OCI-LY1 (cell line): ENCODE data around the gene KDM2A.

Experiments
- H2AFZ ChIP-seq: fragments of 200-600 bp; sonication (generic), shearing (Covaris generic); 2 replicates; pipeline ENCODE4 v1.6.0; 2014; ENCODE audit warnings: antibody characterized with exemption, mild to moderate bottlenecking, low read length
- H3F3A ChIP-seq: fragments of 200-600 bp; sonication (generic), shearing (Covaris generic); 2 replicates; pipeline ENCODE4 v1.6.0; 2014; ENCODE audit warnings: mild to moderate bottlenecking, antibody characterized with exemption, low read length, moderate library complexity; ENCODE audit not compliant: insufficient read depth
- H3K27ac ChIP-seq: fragments of 200-600 bp; sonication (generic); 2 replicates; pipeline ENCODE4 v1.5.1; 2014; ENCODE audit warnings: low read length, mixed run types, mild to moderate bottlenecking, low read depth; ENCODE audit not compliant: poor library complexity, severe bottlenecking
- H3K27me3 ChIP-seq: fragments of 200-600 bp; sonication (generic); 2 replicates; pipeline ENCODE4 v1.6.0; 2014; ENCODE audit warnings: antibody characterized with exemption, mild to moderate bottlenecking, low read length, moderate library complexity; ENCODE audit not compliant: insufficient read depth
- H3K36me3 ChIP-seq: fragments of 200-600 bp; sonication (generic); 2 replicates; pipeline ENCODE4 v1.6.1; 2014; ENCODE audit warnings: mild to moderate bottlenecking, antibody characterized with exemption, low read length, moderate library complexity, mixed read lengths; ENCODE audit not compliant: insufficient read depth
- H3K4me1 ChIP-seq: fragments of 200-600 bp; sonication (generic); 2 replicates; pipeline ENCODE4 v1.5.1; 2014; ENCODE audit warnings: mild to moderate bottlenecking, low read length, moderate library complexity; ENCODE audit not compliant: insufficient read depth, severe bottlenecking
- H3K4me2 ChIP-seq: fragments of 200-600 bp; sonication (generic), shearing (Covaris generic); 2 replicates; pipeline ENCODE4 v1.6.1; 2014; ENCODE audit warnings: low read length
- H3K4me3 ChIP-seq: fragments of 200-600 bp; sonication (generic); 2 replicates; pipeline ENCODE4 v1.5.1; 2014; ENCODE audit warnings: low read length, low read depth, mild to moderate bottlenecking, mixed read lengths; ENCODE audit not compliant: poor library complexity, severe bottlenecking
- H3K79me2 ChIP-seq: fragments of 200-600 bp; shearing (Covaris generic); 2 replicates; pipeline ENCODE4 v1.6.1; 2016; ENCODE audit warnings: mixed run types, low read length, mixed read lengths; ENCODE audit not compliant: insufficient read depth
- H3K9ac ChIP-seq: fragments of 200-600 bp; sonication (generic), shearing (Covaris generic); 2 replicates; pipeline ENCODE4 v1.6.1; 2014; ENCODE audit warnings: mild to moderate bottlenecking, low read length, mixed read lengths
- H3K9me2 ChIP-seq: fragments of 200-600 bp; sonication (generic), shearing (Covaris generic); 2 replicates; pipeline ENCODE4 v1.6.1; 2014; ENCODE audit warnings: low read depth, mild to moderate bottlenecking, low read length, mixed read lengths
- H3K9me3 ChIP-seq: fragments of 200-600 bp; shearing (Covaris generic); 2 replicates; pipeline ENCODE4 v1.6.1; 2014; ENCODE audit warnings: low read length, mixed read lengths
- H4K20me1 ChIP-seq: fragments of 200-600 bp; sonication (generic), shearing (Covaris generic); 2 replicates; pipeline ENCODE4 v1.6.0; 2016; ENCODE audit warnings: mild to moderate bottlenecking, low read length; ENCODE audit not compliant: insufficient read depth
- EZH2 ChIP-seq: fragments of 200-600 bp; sonication (generic), shearing (Covaris generic); IDR thresholded peaks from 2 replicates; pipeline ENCODE4 v1.8.0; 2017; ENCODE audit warnings: borderline replicate concordance, mixed run types, mild to moderate bottlenecking, antibody characterized with exemption, low read length, moderate library complexity, mixed read lengths
- TF ChIP-seq, protein P1 (sequence below): fragments of 200-600 bp; sonication (generic), shearing (Covaris generic); IDR thresholded peaks from 2 replicates; pipeline ENCODE4 v1.5.1; 2017; ENCODE audit warnings: mild to moderate bottlenecking, antibody characterized with exemption, low read length, moderate library complexity, mixed read lengths

KDM2A gene

DNA sequence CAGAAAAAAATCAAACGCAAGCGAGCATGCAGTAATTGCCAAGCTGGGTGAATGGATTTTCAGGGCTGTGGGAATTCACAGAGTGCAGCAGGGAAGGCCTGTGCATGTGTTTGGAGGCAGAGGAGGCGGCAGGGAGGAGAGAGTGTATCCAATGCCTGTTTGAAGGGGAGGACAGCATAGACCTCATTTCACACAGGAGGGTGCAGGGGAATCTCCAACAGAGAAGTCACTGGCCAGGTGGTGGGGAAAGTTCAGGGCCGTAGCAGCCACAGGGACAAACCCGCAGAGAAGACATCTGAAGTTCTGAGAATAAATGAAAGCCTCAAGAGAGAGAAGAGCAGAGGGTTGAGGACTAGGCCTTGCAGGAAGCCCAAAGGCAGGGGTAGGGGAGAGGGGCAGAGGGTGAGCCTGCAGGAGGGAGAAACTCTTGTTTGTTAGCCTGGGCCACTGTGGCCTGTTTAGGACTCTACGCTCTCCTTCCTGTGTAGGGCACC is 19.2 kb upstream of the KDM2A start:
- no peak overlapping the region for H3K4me2 ChIP-seq
- no peak overlapping the region for H2AFZ ChIP-seq

DNA sequence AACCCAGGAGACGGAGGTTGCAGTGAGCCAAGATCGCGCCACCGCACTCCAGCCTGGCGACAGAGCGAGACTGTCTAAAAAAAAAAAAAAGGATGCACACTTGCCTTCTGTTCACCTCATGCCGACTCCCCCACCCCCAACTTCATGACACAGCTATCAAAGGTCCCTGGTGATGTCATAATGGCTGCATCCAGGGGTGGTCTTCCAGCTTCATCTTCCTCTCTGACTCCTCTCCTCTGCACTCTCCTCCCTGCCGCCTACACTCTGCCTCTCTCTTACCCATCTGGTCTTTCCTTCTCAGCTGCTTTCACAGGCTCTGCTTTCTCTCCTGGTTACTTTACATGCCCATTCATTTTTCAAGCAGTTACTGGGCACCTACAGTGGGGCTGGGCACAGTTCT is 16.4 kb upstream of the KDM2A start:
- no peaks in the 10 kb centered on the region for H3K27me3 ChIP-seq
- H3K4me3 ChIP-seq: no peak overlapping the region
- no peaks in the 10 kb centered on the region for H3K36me3 ChIP-seq
- no peak overlapping the region for H3K27ac ChIP-seq
- no peaks in the 10 kb centered on the region for H3K9me2 ChIP-seq
- TF ChIP-seq, protein P1, sequence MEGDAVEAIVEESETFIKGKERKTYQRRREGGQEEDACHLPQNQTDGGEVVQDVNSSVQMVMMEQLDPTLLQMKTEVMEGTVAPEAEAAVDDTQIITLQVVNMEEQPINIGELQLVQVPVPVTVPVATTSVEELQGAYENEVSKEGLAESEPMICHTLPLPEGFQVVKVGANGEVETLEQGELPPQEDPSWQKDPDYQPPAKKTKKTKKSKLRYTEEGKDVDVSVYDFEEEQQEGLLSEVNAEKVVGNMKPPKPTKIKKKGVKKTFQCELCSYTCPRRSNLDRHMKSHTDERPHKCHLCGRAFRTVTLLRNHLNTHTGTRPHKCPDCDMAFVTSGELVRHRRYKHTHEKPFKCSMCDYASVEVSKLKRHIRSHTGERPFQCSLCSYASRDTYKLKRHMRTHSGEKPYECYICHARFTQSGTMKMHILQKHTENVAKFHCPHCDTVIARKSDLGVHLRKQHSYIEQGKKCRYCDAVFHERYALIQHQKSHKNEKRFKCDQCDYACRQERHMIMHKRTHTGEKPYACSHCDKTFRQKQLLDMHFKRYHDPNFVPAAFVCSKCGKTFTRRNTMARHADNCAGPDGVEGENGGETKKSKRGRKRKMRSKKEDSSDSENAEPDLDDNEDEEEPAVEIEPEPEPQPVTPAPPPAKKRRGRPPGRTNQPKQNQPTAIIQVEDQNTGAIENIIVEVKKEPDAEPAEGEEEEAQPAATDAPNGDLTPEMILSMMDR: no peak
- no peak for TF ChIP-seq EZH2
- no peak overlapping the region for H3K4me2 ChIP-seq
- H4K20me1 ChIP-seq: no peaks in the 10 kb centered on the region
- H2AFZ ChIP-seq: no peak overlapping the region
- no peaks in the 10 kb centered on the region for H3F3A ChIP-seq
- no peaks in the 10 kb centered on the region for H3K9me3 ChIP-seq
- H3K79me2 ChIP-seq: no peaks in the 10 kb centered on the region
- H3K9ac ChIP-seq: no peak overlapping the region
- H3K4me1 ChIP-seq: peaks cover 16% of the 10 kb centered on the region

More for the DNA sequence above, 19.2 kb upstream of the KDM2A start:
- Histone ChIP-seq H3K4me1 (peaks cover 16% of the 10 kb centered on the region), H3K27ac (no peak overlapping the region), H3F3A (no peaks in the 10 kb centered on the region), H3K9me2 (no peaks in the 10 kb centered on the region), H3K36me3 (no peaks in the 10 kb centered on the region), H3K27me3 (no peaks in the 10 kb centered on the region), H4K20me1 (no peaks in the 10 kb centered on the region), H3K9me3 (no peaks in the 10 kb centered on the region), H3K79me2 (no peaks in the 10 kb centered on the region), H3K4me3 (no peak overlapping the region), H3K9ac (no peak overlapping the region)
- TF ChIP-seq, protein P1: no peak
- no peak for TF ChIP-seq EZH2

DNA sequence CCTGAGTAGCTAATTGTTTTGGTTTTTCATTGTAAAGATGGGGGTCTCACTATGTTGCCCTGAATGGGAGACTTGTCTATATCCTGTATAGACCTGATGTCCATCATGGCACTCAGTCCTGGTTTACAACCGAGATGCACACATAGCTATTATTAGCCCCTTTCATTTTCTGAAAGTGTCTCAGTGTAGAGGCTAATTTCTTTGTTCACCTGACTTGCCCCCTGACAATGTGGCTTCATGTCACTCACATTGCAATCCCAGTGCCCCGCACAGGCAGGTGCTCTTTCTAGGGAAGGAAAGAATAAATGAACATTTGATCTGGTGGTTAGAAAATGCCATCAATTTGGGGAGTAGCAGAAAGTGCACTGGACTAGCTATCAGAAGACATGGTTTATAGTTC is 13.1 kb upstream of the KDM2A start:
- Histone ChIP-seq H3K36me3 (no peaks in the 10 kb centered on the region), H3K79me2 (no peaks in the 10 kb centered on the region), H3K27ac (no peak overlapping the region), H3K9me3 (no peaks in the 10 kb centered on the region), H3K9ac (no peak overlapping the region), H3K4me3 (no peak overlapping the region), H3K4me1 (peaks cover 8% of the 10 kb centered on the region), H3K4me2 (no peak overlapping the region), H2AFZ (no peak overlapping the region), H3K9me2 (no peaks in the 10 kb centered on the region), H3F3A (no peaks in the 10 kb centered on the region), H3K27me3 (no peaks in the 10 kb centered on the region), H4K20me1 (no peaks in the 10 kb centered on the region)
- TF ChIP-seq, protein P1: no peak
- TF ChIP-seq EZH2: no peak
